GM21515 (cell line): ENCODE measurements around the gene AIF1.

ENCODE experiments used
- ATAC-seq: cut with Tn5 transposase; IDR thresholded peaks from one replicate; pipeline ENCODE4 v1.9.1; 2021; ENCODE audit not compliant: unreplicated experiment

The AIF1 gene

GRCh38 chr6:31663126-31663960 is 48.3 kb downstream of the AIF1 start:
- no peak for ATAC-seq

GRCh38 chr6:31663961-31664789 is 49.1 kb downstream of the AIF1 start:
- ATAC-seq, result no peak

GRCh38 chr6:31664790-31665500 is 49.9 kb downstream of the AIF1 start, which contains the start of gene GPANK1:
TSS of gene GPANK1 (minus strand) at chr6:31664997. CDS start at chr6:31664478, 519 bp downstream.
- ATAC-seq, result peak; percentile 25

- peak; percentile 68 for ATAC-seq
These were observed 50.7 kb downstream of the AIF1 start, which contains the start of gene CSNK2B for GRCh38 chr6:31665501-31666336. TSS of gene CSNK2B (plus strand) at chr6:31666080. CDS start at chr6:31666832, 752 bp downstream.

- ATAC-seq, result no peak
These were observed 51.4 kb downstream of the AIF1 start for GRCh38 chr6:31666337-31666965.
